Activated naive CD8-positive, alpha-beta T cell (primary cell): ENCODE measurements around the gene MARVELD1.
A peak's percentile ranks its signal among the peaks of the same experiment; 100 is the strongest.

ENCODE experiments used
- H3K27ac Mint-ChIP-seq: one replicate; pipeline ENCODE4 v1.8.0; 2021; ENCODE audit warnings: mixed read lengths
- H3K27me3 Mint-ChIP-seq: one replicate; pipeline ENCODE4 v1.8.0; 2021; ENCODE audit warnings: mixed read lengths
- H3K36me3 Mint-ChIP-seq: one replicate; pipeline ENCODE4 v1.8.0; 2021; ENCODE audit warnings: mixed read lengths
- H3K4me1 Mint-ChIP-seq: one replicate; pipeline ENCODE4 v1.8.0; 2021; ENCODE audit warnings: low read depth, mixed read lengths
- H3K4me3 Mint-ChIP-seq: one replicate; pipeline ENCODE4 v1.8.0; 2021; ENCODE audit warnings: mild to moderate bottlenecking, mixed read lengths
- H3K9me3 Mint-ChIP-seq: one replicate; pipeline ENCODE4 v1.8.0; 2021; ENCODE audit warnings: low read depth, mixed read lengths

The MARVELD1 gene

DNA sequence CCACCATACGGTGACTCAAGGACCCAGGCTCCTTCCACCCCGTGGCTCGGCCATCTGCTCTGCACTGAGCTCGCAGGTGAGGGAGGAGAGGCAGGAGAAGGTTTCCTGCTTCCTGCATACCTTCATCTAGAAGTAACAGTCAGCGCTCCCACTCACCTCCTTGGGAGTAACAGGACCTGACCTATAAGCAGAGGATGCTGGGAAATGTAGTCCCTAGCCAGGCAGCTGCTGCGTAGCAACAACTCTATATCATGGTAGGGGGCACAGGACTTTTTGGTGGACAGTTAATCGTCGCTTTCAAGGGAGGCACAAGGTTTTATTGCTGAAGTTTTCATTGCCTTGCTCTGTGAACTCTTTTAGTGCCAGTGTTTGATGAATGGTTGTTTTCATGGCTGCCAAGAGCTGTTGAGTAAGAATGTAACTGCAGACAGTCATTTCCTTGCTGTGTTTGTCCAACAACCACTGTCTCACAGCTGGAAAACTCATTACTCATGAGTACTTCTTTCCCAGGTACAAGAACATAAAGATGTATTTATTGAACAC, 13.2 kb downstream of the MARVELD1 start:
- H3K4me3 Mint-ChIP-seq: no peak overlapping the region
- H3K27ac Mint-ChIP-seq: no peak overlapping the region
- no peaks in the 10 kb centered on the region for H3K4me1 Mint-ChIP-seq

DNA sequence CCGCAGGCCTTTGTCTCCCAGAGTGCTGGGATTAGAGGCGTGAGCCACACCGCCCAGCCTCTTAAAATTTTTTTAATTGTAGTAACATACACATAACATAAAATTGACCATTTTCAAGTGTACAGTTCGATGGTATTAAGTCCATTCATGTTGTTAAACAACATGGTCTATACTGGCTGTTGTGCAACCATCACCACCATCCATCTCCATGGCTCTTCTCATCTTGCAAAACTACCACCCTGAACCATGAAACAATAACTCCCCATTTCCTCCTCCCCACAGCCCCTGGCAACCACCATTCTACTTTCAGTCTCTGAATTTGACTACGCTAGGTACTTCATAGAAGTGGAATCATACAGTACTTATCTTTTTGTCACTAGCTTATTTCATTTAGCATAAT, 15.5 kb downstream of the MARVELD1 start:
- Mint-ChIP-seq H3K36me3 (no peaks in the 10 kb centered on the region), H3K27me3 (peaks cover 6% of the 10 kb centered on the region), H3K4me3 (no peak overlapping the region), H3K27ac (no peak overlapping the region), H3K4me1 (no peaks in the 10 kb centered on the region), H3K9me3 (no peaks in the 10 kb centered on the region)

More for the DNA sequence above, 13.2 kb downstream of the MARVELD1 start:
- Mint-ChIP-seq H3K9me3 (no peaks in the 10 kb centered on the region), H3K27me3 (peaks cover 5% of the 10 kb centered on the region), H3K36me3 (no peaks in the 10 kb centered on the region)

DNA sequence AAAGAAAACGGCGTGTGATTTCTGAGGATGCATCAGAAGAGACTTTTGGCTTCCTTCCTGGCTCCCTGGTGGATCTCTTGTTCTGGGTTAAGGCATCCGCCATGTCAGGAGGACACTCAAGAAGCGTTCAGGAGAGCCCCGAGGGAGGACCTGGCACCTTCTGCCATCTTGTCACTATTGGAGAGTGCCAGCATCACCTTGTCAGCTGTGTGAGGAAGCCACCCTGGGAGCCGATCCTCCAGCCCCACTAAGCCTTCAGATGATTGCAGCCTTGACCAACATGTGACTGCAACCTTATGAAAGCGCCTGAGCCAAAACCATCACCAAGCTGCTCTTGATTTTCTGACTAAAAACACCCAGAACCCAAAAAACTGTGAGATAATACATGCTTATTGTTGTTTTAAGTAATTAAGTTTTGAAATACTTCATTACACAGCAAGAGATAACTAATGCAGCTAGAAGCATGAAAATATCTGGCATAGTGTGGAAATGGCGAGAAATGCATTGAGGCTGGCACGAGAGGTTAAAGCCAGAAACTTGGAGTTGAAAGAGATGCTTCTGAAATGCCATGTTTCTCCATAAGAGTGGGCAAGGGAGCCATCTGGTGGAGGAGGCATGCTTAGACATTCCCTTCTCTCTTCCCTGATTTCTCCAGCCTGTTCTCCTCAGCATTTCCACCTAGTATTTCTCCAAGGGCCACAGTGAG, 18.0 kb downstream of the MARVELD1 start:
- Mint-ChIP-seq H3K9me3 (no peaks in the 10 kb centered on the region), H3K36me3 (no peaks in the 10 kb centered on the region), H3K4me1 (peaks cover 5% of the 10 kb centered on the region), H3K4me3 (no peak overlapping the region), H3K27me3 (peaks cover 5% of the 10 kb centered on the region), H3K27ac (no peak overlapping the region)

DNA sequence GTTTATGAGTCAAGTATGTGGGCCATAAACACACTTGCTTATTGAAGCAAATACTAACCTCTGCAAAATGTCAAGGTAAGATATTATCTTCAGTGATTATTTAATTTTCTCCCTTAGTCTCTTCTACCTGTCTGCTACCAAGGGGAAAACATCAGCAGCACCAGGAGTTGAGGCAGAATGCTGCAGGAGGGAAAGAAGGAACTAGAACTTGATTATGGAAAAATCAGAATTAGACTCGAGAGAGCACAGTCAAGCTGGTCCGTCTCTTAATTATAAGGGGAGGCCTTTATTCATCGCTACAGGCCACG, 18.5 kb downstream of the MARVELD1 start:
- Mint-ChIP-seq H3K9me3 (no peaks in the 10 kb centered on the region), H3K27ac (no peak overlapping the region), H3K27me3 (peaks cover 5% of the 10 kb centered on the region), H3K4me3 (no peak overlapping the region), H3K4me1 (peaks cover 10% of the 10 kb centered on the region), H3K36me3 (no peaks in the 10 kb centered on the region)

DNA sequence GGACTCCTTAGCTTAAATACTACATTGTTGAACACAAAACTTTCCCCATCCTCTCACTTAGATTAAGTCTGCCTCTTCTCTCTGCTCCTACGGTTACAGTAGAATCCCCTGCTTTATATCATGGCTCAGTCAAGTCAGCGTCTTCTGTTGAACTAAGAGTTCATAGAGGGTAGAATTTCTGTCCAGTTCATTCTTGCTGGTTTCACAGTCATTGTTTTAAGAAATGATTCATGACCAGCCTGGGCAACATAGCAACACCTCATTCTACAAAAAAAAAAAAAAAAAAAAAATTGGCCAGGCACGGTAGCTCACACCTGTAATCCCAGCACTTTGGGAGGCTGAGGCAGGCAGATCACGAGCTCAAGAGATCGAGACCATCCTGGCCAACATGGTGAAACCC, 19.7 kb downstream of the MARVELD1 start:
- Mint-ChIP-seq H3K4me1 (peaks cover 18% of the 10 kb centered on the region), H3K27ac (no peak overlapping the region), H3K9me3 (no peaks in the 10 kb centered on the region), H3K4me3 (no peak overlapping the region), H3K27me3 (peaks cover 5% of the 10 kb centered on the region), H3K36me3 (peaks cover 5% of the 10 kb centered on the region)

DNA sequence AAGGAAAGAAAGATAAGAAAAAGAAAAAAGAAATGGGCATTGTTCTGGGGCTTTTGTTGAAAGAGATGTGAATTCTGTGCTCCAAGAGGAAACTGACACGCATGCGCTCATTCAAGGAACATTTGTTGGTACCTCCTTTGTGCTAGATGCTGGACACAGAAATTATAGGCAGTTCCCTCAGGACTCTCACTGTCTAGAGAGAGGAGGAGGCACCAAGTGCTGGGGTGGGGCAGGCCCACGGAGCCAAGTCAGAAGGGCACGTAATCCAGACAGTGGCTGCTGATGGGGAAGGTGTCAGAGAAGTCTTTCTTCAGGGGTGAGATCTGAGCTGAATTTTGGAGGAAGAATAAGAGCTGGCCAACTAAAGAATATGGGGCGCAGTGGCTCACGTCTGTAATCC, 20.5 kb downstream of the MARVELD1 start:
- Mint-ChIP-seq H3K4me3 (no peak overlapping the region), H3K36me3 (peaks cover 5% of the 10 kb centered on the region), H3K9me3 (no peaks in the 10 kb centered on the region), H3K4me1 (peaks cover 23% of the 10 kb centered on the region), H3K27me3 (peaks cover 4% of the 10 kb centered on the region), H3K27ac (no peak overlapping the region)

DNA sequence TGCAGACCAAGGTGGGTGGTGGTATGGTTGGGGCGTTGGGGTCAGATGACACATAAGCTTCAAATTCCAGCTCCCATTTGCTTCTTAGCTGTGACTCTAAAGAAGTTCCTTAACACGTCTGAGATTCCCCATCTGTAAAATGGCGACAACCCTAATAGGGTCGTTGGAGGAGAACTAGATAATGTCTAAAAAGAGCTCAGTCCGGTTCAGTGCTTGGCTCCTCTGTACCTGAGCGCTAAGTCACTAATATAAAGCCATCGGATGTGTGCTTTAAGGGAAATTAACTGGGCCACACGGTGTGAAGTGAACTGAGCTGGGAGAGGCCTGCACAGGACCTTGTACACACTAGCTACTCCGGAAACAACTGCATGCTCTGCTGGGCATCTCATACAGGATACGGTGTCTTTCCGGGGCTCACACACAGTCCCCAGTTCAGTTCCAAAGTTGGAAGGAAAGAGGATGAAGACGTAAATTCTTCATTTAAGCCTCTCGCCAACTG, 22.9 kb downstream of the MARVELD1 start:
- peaks cover 44% of the 10 kb centered on the region for H3K4me1 Mint-ChIP-seq
- peak overlapping the region; percentile 95 for H3K27ac Mint-ChIP-seq
- no peaks in the 10 kb centered on the region for H3K9me3 Mint-ChIP-seq
- peaks cover 2% of the 10 kb centered on the region for H3K27me3 Mint-ChIP-seq
- H3K4me3 Mint-ChIP-seq: peak overlapping the region; percentile 97
- peaks cover 11% of the 10 kb centered on the region for H3K36me3 Mint-ChIP-seq

DNA sequence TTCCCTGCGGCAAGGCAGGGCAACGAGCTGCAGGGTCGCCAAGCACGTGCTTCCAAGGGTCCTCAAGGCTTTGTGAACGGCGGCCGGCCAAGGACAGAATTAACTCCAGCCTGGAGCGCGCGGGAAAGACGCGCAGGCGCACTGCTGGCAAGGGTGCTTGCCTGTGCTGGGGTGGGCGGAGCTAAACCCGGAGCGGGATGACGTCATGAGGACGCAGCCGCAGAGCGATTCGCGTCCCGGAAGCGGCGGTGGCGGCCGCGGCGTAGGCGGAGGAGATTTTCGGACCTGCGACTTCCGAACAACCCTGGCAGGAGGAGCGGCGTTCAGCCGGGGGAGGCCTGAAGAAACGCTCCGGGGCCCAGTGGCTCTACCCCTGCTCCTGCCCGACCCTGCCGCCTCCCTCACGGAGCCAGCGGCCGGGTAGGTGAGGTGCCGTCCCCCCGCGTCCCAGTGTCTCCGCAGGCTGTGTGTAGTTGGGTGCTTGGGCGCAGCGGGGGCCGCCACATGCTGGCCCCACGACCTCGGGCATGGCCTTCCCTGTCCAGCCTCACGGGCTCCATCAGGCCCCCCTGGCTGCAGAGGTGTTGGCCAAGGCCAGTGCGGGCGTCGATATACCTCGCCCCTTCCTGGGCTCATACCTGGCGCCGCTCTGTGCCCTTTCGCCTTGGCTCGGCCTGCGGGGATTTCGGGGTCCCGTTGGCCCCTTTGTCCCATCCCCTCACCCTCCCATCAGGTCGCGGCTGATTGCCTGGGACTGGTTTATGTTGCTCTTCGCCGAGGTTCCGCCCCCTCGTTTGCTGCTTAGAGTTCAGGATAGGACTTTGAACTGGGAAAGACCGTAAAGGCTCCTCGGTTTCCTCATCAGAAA, 23.6 kb downstream of the MARVELD1 start, which contains the start of gene ZFYVE27:
ZFYVE27 (plus strand) TSS at position 227 of the 868 bp plus-strand sequence. CDS start 1,350 bp downstream, outside the sequence.
- no peaks in the 10 kb centered on the region for H3K27me3 Mint-ChIP-seq
- peak within 1 kb of the TSS; percentile 97 for H3K4me3 Mint-ChIP-seq
- peaks cover 11% of the 10 kb centered on the region for H3K36me3 Mint-ChIP-seq
- peaks cover 49% of the 10 kb centered on the region for H3K4me1 Mint-ChIP-seq
- peak within 1 kb of the TSS; percentile 95 for H3K27ac Mint-ChIP-seq
- H3K9me3 Mint-ChIP-seq: no peaks in the 10 kb centered on the region

DNA sequence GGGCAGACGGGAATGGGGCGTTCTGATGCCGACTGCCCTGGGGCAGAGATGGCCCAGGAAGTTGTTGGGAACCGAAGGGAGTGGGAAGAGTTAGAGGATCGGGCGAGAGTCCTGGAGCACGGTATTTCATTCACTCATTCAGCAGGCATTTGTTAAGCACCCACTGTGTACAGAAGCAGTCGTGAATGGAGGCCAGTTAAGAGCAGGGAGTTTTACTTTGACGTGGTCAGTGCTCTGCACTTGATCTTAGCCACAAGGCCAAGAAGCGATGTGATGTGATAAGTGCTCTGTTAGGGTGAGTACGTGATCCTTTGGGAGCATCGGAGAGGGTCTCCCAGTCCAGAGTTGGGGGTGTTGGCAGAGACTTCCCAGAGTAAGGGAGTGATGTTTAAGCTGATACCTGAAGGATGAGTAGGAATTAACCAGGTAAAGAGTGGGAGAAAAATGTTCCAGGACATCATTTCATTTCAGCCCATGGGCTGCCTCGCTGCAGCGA, 24.3 kb downstream of the MARVELD1 start:
- Mint-ChIP-seq H3K9me3 (no peaks in the 10 kb centered on the region), H3K4me1 (peaks cover 50% of the 10 kb centered on the region), H3K27me3 (no peaks in the 10 kb centered on the region), H3K36me3 (peaks cover 11% of the 10 kb centered on the region), H3K4me3 (peak overlapping the region; percentile 97), H3K27ac (peak overlapping the region; percentile 95)

DNA sequence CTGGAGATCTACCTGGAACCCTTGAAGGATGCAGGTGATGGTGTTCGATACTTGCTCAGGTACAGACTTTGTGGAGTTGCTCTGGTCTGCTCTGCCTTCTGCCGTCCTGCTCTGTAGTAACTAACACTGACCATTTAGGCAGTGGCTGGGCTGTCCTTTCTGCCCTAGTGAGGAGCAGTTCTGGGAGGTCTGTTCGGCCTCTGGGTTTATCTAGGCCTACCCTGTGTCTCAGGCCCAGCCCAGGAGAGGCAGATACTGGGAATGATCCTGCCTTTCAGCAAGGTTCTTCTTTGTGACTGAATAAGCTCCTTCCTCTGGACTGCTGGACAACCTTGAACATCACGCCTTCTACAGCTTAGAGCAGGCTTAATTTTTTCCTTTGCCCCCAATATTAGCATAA, 25.1 kb downstream of the MARVELD1 start:
- Mint-ChIP-seq H3K4me3 (peak overlapping the region; percentile 97), H3K4me1 (peaks cover 55% of the 10 kb centered on the region), H3K27me3 (no peaks in the 10 kb centered on the region), H3K9me3 (no peaks in the 10 kb centered on the region), H3K27ac (no peak overlapping the region), H3K36me3 (peaks cover 14% of the 10 kb centered on the region)

DNA sequence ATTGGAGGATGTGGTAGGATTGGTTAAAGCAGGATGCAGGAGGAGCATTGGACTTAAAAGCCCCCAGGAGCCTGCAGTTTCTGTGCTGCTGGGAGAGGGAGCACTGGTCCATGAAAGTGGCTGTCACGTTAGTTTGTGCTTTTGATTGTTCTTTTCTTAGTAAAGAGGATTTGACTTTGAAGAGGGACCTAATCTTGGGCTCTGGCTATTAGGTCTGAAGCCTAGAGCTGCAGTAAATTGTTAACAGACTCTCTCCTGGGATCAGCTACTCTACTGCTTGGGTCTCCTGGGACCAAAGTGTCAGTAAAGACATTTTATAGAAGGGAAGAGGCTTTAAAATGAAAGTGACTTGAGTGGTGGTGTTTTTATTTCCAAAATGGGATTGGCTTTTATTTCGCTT, 27.1 kb downstream of the MARVELD1 start:
- Mint-ChIP-seq H3K27me3 (no peaks in the 10 kb centered on the region), H3K27ac (no peak overlapping the region), H3K36me3 (peaks cover 19% of the 10 kb centered on the region), H3K4me1 (peaks cover 61% of the 10 kb centered on the region), H3K4me3 (no peak overlapping the region), H3K9me3 (no peaks in the 10 kb centered on the region)

DNA sequence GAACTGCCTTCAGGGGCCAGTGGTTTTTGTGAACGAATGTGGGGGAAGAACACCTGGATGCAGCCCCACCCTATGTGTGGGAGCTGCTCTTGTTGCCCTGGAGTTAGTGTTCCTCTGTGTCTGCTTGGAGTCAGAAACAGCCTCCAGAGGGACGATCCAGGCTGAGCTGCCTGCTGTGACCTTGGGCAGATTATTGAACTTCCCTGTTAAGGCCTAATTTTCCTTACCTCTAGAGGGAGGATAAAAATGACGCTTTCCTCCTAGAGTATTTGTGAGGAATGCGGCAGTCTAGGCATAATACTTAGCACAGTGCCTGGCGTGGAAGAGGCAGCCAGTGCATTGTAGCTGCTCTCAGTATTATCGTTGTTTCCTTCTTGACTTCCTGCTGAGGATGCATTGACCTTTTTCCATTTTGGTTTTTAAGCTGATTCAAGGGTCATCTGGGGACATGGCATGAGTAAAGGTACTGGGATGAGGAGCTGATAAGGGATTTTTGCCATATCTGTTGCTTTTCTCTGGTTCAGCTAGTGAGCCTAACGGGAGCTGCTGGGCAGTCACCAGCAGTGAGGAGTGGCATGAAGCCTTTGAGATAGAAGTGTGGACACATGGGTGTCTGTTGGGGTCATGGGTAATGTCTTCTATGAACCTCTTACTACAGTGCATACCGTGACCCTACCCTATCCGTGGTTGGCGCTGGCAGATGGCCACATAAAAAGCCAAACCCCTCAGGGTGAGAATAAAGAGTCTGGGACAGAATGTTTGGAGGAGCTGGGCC, 29.8 kb downstream of the MARVELD1 start:
- Mint-ChIP-seq H3K9me3 (no peaks in the 10 kb centered on the region), H3K4me1 (peaks cover 47% of the 10 kb centered on the region), H3K27ac (no peak overlapping the region), H3K27me3 (no peaks in the 10 kb centered on the region), H3K4me3 (no peak overlapping the region), H3K36me3 (peaks cover 18% of the 10 kb centered on the region)

DNA sequence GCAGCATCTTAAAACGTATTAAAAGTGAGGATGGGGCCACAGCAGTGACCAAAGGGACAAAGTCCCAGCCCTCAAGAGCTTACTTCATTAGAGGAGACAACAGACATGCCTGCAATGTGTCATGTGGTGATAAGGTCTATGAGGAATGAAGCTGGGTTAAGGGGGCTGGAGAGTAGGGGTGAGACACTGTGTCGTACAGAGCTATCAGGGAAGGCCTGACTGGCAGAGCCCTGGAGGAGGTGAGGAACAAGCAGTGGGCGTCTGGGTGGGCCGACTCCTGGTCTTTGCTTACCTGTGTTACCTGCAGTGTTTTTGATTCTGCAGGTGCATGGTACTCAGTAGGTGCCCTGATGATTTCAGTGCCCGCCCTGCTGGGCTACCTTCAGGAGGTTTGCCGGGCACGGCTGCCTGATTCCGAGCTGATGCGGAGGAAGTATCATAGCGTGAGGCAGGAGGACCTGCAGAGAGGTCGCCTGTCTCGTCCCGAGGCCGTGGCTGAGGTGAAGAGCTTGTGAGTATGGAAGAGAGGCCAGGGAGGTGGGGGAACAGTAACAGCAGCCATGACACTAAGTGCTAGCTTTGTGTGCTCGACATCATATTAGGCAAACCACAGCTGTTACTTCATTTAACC, 31.0 kb downstream of the MARVELD1 start:
- Mint-ChIP-seq H3K4me3 (no peak overlapping the region), H3K36me3 (peaks cover 18% of the 10 kb centered on the region), H3K27ac (no peak overlapping the region), H3K4me1 (peaks cover 41% of the 10 kb centered on the region), H3K9me3 (no peaks in the 10 kb centered on the region), H3K27me3 (no peaks in the 10 kb centered on the region)

DNA sequence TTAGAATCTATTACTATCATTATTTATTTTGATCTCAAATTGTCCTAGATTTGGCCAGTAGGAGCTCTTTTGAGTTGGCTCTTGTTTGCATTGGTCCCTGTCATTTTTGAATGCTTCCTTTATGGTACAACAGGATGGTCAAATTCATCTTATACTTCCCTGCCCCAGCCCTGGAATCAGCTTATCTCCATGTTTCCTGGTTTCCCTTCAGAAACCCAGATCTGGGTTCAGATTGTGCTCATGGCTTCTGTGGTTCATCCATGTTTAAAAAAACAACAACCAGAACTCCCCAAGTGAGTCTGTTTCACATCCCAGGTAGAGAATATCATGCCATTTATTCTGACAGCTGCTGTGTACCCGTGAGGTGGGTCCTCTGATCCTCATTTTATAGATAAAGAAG, 34.0 kb downstream of the MARVELD1 start:
- Mint-ChIP-seq H3K36me3 (peaks cover 14% of the 10 kb centered on the region), H3K4me3 (no peak overlapping the region), H3K27ac (no peak overlapping the region), H3K4me1 (peaks cover 16% of the 10 kb centered on the region), H3K27me3 (no peaks in the 10 kb centered on the region), H3K9me3 (no peaks in the 10 kb centered on the region)
